ENCODE measurements around the gene SPATC1L.
A peak's percentile ranks its signal among the peaks of the same experiment; 100 is the strongest.
"Not testable (repeated sequence)": the region's sequence is repeated elsewhere in the genome, so short reads cannot be mapped to it uniquely, and the experiment has no call there.

SPATC1L gene

GRCh38 chr21:46147429-46147828 is 36.8 kb downstream of the SPATC1L start:
- DNase-seq = peak; percentile 6

GRCh38 chr21:46146856-46147255 is 37.4 kb downstream of the SPATC1L start:
- DNase-seq = no peak

- DNase-seq = no peak
These were observed 38.2 kb downstream of the SPATC1L start for GRCh38 chr21:46145840-46146691.

- no peak for DNase-seq
These were observed 39.0 kb downstream of the SPATC1L start for GRCh38 chr21:46145159-46145839.

GRCh38 chr21:46144464-46145070 is 39.7 kb downstream of the SPATC1L start:
- DNase-seq = no peak

GRCh38 chr21:46142582-46143473 is 41.4 kb downstream of the SPATC1L start:
- DNase-seq = no peak

GRCh38 chr21:46141767-46142581 is 42.3 kb downstream of the SPATC1L start:
- no peak for DNase-seq

GRCh38 chr21:46140352-46141003 is 43.8 kb downstream of the SPATC1L start:
- not testable (repeated sequence) for DNase-seq

GRCh38 chr21:46139686-46140085 is 44.6 kb downstream of the SPATC1L start:
- no peak for DNase-seq

GRCh38 chr21:46138383-46138970 is 45.8 kb downstream of the SPATC1L start:
- no peak for DNase-seq

GRCh38 chr21:46137908-46138307 is 46.4 kb downstream of the SPATC1L start:
- no peak for DNase-seq

- DNase-seq = no peak
These were observed 47.4 kb downstream of the SPATC1L start for GRCh38 chr21:46136739-46137349.

- no peak for DNase-seq
These were observed 48.4 kb downstream of the SPATC1L start for GRCh38 chr21:46135782-46136395.

- DNase-seq = no peak
These were observed 52.2 kb downstream of the SPATC1L start for GRCh38 chr21:46131838-46132651.

GRCh38 chr21:46131588-46131837 is 52.7 kb downstream of the SPATC1L start:
- DNase-seq = no peak

- DNase-seq = no peak
These were observed 53.2 kb downstream of the SPATC1L start for GRCh38 chr21:46130831-46131587.

GRCh38 chr21:46129846-46130651 is 54.2 kb downstream of the SPATC1L start:
- DNase-seq = no peak
